Neural cell (in vitro differentiated cells): ENCODE data around the gene C17orf50. TPM values are rescaled to one million over a fixed set of nuclear protein-coding genes. Genes with fewer than 3 reads are reported as not detected.

Experiments used
- H2AFZ ChIP-seq: fragments of 200-600, 300-800 bp; sonication (generic), shearing (Covaris generic); 2 replicates; pipeline ENCODE4 v1.6.0; 2014; ENCODE audit warnings: low read depth, mild to moderate bottlenecking, antibody characterized with exemption, low read length, moderate library complexity
- H3F3A ChIP-seq: fragments of 200-600 bp; shearing (Covaris generic); 2 replicates; pipeline ENCODE4 v1.6.1; 2016; ENCODE audit warnings: mild to moderate bottlenecking, moderate library complexity, mixed read lengths, antibody characterized with exemption, low read length; ENCODE audit not compliant: insufficient read depth, poor library complexity, severe bottlenecking
- H3K27ac ChIP-seq: fragments of 200-600, 300-800 bp; sonication (generic), shearing (Covaris generic); 2 replicates; pipeline ENCODE4 v1.5.1; 2014; ENCODE audit warnings: mild to moderate bottlenecking, low read length, moderate library complexity
- H3K27me3 ChIP-seq: fragments of 300-800, 200-600 bp; sonication (generic), shearing (Covaris generic); 2 replicates; pipeline ENCODE4 v1.6.0; 2014; ENCODE audit warnings: mild to moderate bottlenecking, low read depth, low read length, moderate library complexity; ENCODE audit not compliant: insufficient read depth
- H3K36me3 ChIP-seq: fragments of 300-800, 200-600 bp; sonication (generic), shearing (Covaris generic); 2 replicates; pipeline ENCODE4 v1.5.1; 2014; ENCODE audit warnings: mild to moderate bottlenecking, antibody characterized with exemption, low read length, moderate library complexity; ENCODE audit not compliant: insufficient read depth
- H3K4me2 ChIP-seq: fragments of 300-800, 200-600 bp; sonication (generic), shearing (Covaris generic); 2 replicates; pipeline ENCODE4 v1.6.0; 2014; ENCODE audit warnings: mild to moderate bottlenecking, low read length
- H3K4me3 ChIP-seq: fragments of 300-800, 200-600 bp; sonication (generic), shearing (Covaris generic); 2 replicates; pipeline ENCODE4 v1.5.1; 2014; ENCODE audit warnings: mild to moderate bottlenecking, low read length, moderate library complexity
- H3K79me2 ChIP-seq: fragments of 200-600 bp; shearing (Covaris generic); replicated peaks from 2 replicates; pipeline ENCODE4 v1.6.0; 2014; ENCODE audit warnings: mild to moderate bottlenecking, low read length, moderate library complexity; ENCODE audit not compliant: insufficient read depth
- H3K9ac ChIP-seq: fragments of 300-800, 200-600 bp; sonication (generic), shearing (Covaris generic); 2 replicates; pipeline ENCODE4 v1.6.1; 2016; ENCODE audit warnings: mild to moderate bottlenecking, low read length, mixed read lengths
- H3K9me2 ChIP-seq: fragments of 200-600 bp; shearing (Covaris generic); 2 replicates; pipeline ENCODE4 v1.6.1; 2016; ENCODE audit warnings: mild to moderate bottlenecking, low read length, mixed read lengths; ENCODE audit not compliant: insufficient read depth
- H3K9me3 ChIP-seq: fragments of 200-600, 300-800 bp; sonication (generic), shearing (Covaris generic); 2 replicates; pipeline ENCODE4 v1.6.1; 2016; ENCODE audit warnings: mild to moderate bottlenecking, mixed run types, low read length, moderate library complexity, mixed read lengths
- H4K20me1 ChIP-seq: fragments of 200-600 bp; shearing (Covaris generic); 2 replicates; pipeline ENCODE4 v1.6.1; 2016; ENCODE audit warnings: mild to moderate bottlenecking, mixed run types; ENCODE audit not compliant: insufficient read depth
- EP300 ChIP-seq: fragments of 450-650 bp; conservative IDR thresholded peaks from 2 replicates; pipeline ENCODE4 v1.6.1; 2014; ENCODE audit warnings: antibody characterized with exemption, mild to moderate bottlenecking, moderate library complexity; ENCODE audit not compliant: poor library complexity, severe bottlenecking
- EZH2 ChIP-seq: fragments of 200-600, 300-800 bp; shearing (Covaris generic), sonication (generic); IDR thresholded peaks from 2 replicates; pipeline ENCODE4 v1.6.1; 2014; ENCODE audit warnings: antibody characterized with exemption, low read length, borderline replicate concordance, mild to moderate bottlenecking; ENCODE audit not compliant: insufficient read depth, poor library complexity, severe bottlenecking
- MXI1 ChIP-seq: fragments of 450-650 bp; conservative IDR thresholded peaks from 2 replicates; pipeline ENCODE4 v1.6.1; 2014; ENCODE audit warnings: antibody characterized with exemption, mild to moderate bottlenecking; ENCODE audit not compliant: poor library complexity, severe bottlenecking
- RAD21 ChIP-seq: fragments of 450-650 bp; conservative IDR thresholded peaks from 2 replicates; pipeline ENCODE4 v1.6.1; 2014; ENCODE audit warnings: antibody characterized with exemption, mild to moderate bottlenecking, moderate library complexity
- SMC3 ChIP-seq: fragments of 450-650 bp; conservative IDR thresholded peaks from 2 replicates; pipeline ENCODE4 v1.6.1; 2014; ENCODE audit warnings: antibody characterized with exemption, mild to moderate bottlenecking, moderate library complexity; ENCODE audit not compliant: poor library complexity
- TAF1 ChIP-seq: IDR thresholded peaks from 2 replicates; pipeline ENCODE4 v1.6.1; 2012; ENCODE audit warnings: low read depth
- polyA plus RNA-seq: library from polyadenylated mRNA; depleted of rRNA; stranded (reverse); fragments of >200 nt; gene quantifications from 2 replicates; pipeline ENCODE4 v1.2.3, GENCODE V29; 2014
- TF ChIP-seq, protein P1 (sequence below): IDR thresholded peaks from 2 replicates; pipeline ENCODE4 v1.6.1; 2012; ENCODE audit warnings: borderline replicate concordance
- TF ChIP-seq, protein P2 (sequence below): fragments of 450-650 bp; IDR thresholded peaks from 2 replicates; pipeline ENCODE4 v1.5.1; 2014; ENCODE audit warnings: antibody characterized with exemption, mild to moderate bottlenecking, moderate library complexity; ENCODE audit not compliant: poor library complexity, severe bottlenecking

The C17orf50 gene
- polyA plus RNA-seq, 1 donor from 2014 or later: not detected

DNA sequence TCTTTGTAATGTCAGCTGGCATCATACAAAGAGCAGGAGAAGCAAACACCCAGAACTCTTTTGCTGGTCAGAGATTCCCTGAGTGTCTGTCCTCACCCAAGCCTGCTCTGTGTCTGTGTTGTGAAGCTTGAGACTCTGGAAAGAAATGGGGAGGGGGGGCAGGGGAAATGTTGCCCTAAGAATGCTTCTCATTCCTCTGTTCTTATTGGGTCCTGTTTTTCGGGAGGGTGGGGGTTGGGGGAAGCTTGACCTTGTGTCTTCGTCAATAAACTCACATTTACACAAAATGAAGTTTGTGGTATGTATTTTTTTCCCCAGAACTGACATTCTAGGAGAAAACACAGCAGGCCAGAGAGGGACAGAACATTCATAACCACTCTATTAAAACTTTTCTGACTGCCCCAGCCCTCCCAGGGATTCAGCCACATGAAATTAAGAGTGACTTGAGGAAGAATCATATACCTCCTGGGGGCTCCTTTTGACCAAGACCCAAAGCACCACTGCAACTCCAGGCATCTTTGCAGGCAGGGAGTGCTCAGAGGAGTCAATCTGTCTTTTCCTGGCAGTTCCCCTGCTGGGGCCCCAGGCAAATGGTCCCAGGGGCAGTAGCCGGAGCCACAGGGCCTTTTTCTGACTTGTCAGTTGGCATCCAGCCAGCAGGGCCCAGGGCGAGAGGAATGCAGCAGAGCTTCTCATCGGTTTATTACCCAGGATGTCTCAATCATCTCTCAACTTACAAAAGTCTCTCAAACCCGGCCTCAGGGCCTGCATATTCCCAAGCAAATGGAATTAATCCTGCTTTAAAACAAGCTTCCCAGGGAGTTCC is 34.3 kb upstream of the C17orf50 start:
- Histone ChIP-seq H3K4me3 (no peak overlapping the region), H2AFZ (no peak overlapping the region), H3F3A (no peaks in the 10 kb centered on the region), H3K79me2 (no peaks in the 10 kb centered on the region), H3K36me3 (no peaks in the 10 kb centered on the region), H4K20me1 (no peaks in the 10 kb centered on the region), H3K4me2 (no peak overlapping the region), H3K9me3 (no peaks in the 10 kb centered on the region), H3K27ac (no peak overlapping the region), H3K9me2 (no peaks in the 10 kb centered on the region), H3K27me3 (no peaks in the 10 kb centered on the region), H3K9ac (no peak overlapping the region)
- TF ChIP-seq SMC3: no peak
- no peak for TF ChIP-seq MXI1
- no peak for TF ChIP-seq RAD21

DNA sequence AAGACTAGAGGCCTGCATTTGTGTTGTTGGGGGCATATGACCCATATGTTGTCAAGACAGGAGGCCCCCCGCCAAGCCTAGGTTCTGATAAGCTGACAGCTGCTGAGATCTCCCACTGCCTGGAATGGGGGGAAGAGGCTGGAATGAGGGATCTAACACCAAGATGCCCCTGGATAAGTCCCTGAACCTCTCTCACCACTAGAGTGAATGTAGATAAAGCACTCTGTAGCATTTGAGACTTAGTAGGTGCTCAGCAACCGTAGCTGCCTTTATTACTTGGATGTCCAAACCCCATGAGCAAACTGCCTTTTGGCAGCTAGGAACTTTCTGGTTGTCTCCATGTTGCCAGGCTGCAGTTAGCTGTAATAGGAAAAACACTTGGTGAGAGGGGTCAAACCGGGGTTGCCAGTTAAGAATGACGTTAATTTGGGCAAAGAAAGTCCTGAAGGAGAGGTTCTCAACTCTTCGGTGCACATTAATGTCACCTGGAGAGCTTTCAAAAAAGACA is 33.7 kb upstream of the C17orf50 start:
- Histone ChIP-seq H3K27me3 (no peaks in the 10 kb centered on the region), H3K4me3 (no peak overlapping the region), H3K27ac (no peak overlapping the region), H3K9me3 (no peaks in the 10 kb centered on the region), H3K9me2 (no peaks in the 10 kb centered on the region), H3K79me2 (no peaks in the 10 kb centered on the region), H3F3A (no peaks in the 10 kb centered on the region), H3K4me2 (no peak overlapping the region), H2AFZ (no peak overlapping the region), H3K9ac (no peak overlapping the region), H4K20me1 (no peaks in the 10 kb centered on the region), H3K36me3 (no peaks in the 10 kb centered on the region)
- TF ChIP-seq SMC3 (no peak), TAF1 (no peak), EP300 (no peak), RAD21 (no peak), EZH2 (no peak)
- TF ChIP-seq, protein P1, sequence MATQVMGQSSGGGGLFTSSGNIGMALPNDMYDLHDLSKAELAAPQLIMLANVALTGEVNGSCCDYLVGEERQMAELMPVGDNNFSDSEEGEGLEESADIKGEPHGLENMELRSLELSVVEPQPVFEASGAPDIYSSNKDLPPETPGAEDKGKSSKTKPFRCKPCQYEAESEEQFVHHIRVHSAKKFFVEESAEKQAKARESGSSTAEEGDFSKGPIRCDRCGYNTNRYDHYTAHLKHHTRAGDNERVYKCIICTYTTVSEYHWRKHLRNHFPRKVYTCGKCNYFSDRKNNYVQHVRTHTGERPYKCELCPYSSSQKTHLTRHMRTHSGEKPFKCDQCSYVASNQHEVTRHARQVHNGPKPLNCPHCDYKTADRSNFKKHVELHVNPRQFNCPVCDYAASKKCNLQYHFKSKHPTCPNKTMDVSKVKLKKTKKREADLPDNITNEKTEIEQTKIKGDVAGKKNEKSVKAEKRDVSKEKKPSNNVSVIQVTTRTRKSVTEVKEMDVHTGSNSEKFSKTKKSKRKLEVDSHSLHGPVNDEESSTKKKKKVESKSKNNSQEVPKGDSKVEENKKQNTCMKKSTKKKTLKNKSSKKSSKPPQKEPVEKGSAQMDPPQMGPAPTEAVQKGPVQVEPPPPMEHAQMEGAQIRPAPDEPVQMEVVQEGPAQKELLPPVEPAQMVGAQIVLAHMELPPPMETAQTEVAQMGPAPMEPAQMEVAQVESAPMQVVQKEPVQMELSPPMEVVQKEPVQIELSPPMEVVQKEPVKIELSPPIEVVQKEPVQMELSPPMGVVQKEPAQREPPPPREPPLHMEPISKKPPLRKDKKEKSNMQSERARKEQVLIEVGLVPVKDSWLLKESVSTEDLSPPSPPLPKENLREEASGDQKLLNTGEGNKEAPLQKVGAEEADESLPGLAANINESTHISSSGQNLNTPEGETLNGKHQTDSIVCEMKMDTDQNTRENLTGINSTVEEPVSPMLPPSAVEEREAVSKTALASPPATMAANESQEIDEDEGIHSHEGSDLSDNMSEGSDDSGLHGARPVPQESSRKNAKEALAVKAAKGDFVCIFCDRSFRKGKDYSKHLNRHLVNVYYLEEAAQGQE: no peak
- TF ChIP-seq, protein P2, sequence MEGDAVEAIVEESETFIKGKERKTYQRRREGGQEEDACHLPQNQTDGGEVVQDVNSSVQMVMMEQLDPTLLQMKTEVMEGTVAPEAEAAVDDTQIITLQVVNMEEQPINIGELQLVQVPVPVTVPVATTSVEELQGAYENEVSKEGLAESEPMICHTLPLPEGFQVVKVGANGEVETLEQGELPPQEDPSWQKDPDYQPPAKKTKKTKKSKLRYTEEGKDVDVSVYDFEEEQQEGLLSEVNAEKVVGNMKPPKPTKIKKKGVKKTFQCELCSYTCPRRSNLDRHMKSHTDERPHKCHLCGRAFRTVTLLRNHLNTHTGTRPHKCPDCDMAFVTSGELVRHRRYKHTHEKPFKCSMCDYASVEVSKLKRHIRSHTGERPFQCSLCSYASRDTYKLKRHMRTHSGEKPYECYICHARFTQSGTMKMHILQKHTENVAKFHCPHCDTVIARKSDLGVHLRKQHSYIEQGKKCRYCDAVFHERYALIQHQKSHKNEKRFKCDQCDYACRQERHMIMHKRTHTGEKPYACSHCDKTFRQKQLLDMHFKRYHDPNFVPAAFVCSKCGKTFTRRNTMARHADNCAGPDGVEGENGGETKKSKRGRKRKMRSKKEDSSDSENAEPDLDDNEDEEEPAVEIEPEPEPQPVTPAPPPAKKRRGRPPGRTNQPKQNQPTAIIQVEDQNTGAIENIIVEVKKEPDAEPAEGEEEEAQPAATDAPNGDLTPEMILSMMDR: no peak
